DMS153 treated with DMSO at 0.1 percent for 48 hours (cell line): Measurements from ENCODE around the gene ITGB5.

Source experiments
- DNase-seq: peaks from one replicate; lab custom pipeline; 2025; ENCODE audit not compliant: unreplicated experiment; lab: John Stamatoyannopoulos, UW

The ITGB5 gene

DNA sequence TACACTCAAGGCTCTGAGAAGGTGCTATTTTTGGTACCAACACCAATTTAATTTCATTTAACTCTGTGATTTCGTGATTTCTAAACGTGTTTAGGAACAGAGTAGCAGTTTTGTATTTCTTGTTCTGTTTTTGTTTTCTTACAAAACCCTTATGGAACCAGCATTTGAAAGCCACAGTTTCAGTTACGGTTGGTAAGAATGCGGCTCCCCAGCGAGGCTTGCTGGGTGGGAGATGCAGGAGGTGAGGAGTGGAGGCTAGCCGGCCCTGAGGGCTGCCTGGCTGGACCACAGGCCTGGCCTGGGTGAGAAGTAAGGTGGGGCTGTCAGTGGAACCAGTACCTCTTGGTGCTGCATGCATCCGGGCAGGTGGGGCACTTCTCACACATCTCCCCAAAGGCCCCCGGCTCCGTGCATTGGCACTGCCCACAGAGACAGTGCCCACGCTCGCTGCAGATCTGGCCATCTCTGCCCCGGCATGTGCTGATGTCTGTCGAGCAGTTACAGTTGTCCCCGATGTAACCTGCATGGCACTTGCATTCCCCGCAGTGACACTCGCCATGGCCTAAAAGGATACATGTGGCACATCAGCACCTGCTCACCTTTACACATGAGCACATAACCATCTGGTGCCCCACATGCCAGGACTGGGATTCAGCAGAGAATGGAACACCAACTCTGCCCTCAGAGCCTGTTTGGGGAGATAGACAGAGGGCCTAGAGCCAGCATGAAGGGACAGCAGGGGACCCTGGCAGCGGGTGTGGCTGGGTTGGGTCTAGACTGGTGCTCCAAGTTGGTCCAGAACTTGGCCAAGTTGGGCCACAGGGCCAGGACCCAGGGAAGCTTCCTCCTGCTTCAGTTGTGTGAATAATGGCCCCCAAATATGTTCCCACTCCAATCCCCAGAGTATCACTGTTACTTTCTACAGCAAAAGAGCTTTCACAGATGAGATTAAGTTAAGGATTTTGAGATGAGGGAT lies 113.5 kb downstream of the ITGB5 start:
- no peak for DNase-seq

GRCh38 chr3:124772081-124772831 lies 114.9 kb downstream of the ITGB5 start:
- DNase-seq = no peak

DNA sequence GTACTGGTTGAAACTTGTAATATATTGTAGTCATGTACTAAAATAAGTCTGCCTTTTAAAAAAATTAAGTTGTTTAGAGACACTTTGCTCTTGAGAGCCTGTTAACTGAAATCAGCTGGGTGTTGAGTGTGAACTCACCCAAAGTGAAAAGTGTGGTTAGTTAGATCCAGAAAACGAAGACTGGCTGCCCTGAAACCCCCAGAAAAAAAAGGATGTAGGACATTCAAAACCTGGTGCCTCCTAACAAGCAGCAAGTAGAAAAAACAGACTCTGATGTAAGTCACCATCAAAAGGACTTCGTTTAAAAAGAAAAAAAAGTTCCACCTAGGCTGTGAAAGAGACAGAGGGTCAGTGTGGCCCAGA lies 116.1 kb downstream of the ITGB5 start:
- no peak for DNase-seq

DNA sequence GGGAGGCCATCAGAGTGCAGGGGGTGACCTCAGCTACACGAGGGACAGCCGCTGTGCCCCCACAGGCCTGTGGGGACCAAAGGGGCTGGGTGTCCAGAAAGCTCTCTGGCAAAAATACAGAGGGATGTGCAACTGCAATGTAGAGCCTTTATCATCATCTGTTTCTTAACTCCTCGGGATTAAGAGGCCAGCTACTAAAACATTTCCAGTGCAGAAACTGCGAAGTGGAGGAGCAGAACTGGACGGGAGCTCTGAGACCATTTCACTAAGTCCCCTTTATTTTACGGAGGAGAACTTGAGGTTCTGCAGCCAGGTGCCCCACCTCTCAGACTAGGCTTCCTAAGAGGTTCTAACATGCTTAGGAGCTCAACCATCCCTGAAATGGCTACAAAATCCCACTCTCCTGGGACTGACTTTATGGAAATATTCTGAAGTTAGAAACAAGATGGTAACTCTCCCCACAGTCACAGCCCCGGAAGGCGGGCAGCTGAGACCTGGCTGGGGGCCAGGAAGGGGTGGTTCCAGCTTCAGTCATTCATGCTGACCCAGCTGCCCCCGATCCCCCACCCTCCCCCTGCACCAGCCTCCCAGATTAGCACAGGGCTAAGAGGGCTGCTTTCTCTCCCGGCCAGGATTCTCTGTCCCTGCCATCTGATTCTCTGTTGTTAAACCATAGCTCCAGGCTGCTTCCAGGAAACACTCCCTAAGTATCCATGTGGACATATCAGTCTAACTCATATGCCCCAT lies 116.7 kb downstream of the ITGB5 start:
- no peak for DNase-seq

GRCh38 chr3:124769462-124769861 lies 117.7 kb downstream of the ITGB5 start:
- no peak for DNase-seq

- no peak for DNase-seq
Observed at GRCh38 chr3:124768812-124769211, 118.4 kb downstream of the ITGB5 start.

- no peak for DNase-seq
Observed at GRCh38 chr3:124767691-124768090, 119.5 kb downstream of the ITGB5 start.

- DNase-seq = no peak
Observed at GRCh38 chr3:124767264-124767663, 119.9 kb downstream of the ITGB5 start.

DNA sequence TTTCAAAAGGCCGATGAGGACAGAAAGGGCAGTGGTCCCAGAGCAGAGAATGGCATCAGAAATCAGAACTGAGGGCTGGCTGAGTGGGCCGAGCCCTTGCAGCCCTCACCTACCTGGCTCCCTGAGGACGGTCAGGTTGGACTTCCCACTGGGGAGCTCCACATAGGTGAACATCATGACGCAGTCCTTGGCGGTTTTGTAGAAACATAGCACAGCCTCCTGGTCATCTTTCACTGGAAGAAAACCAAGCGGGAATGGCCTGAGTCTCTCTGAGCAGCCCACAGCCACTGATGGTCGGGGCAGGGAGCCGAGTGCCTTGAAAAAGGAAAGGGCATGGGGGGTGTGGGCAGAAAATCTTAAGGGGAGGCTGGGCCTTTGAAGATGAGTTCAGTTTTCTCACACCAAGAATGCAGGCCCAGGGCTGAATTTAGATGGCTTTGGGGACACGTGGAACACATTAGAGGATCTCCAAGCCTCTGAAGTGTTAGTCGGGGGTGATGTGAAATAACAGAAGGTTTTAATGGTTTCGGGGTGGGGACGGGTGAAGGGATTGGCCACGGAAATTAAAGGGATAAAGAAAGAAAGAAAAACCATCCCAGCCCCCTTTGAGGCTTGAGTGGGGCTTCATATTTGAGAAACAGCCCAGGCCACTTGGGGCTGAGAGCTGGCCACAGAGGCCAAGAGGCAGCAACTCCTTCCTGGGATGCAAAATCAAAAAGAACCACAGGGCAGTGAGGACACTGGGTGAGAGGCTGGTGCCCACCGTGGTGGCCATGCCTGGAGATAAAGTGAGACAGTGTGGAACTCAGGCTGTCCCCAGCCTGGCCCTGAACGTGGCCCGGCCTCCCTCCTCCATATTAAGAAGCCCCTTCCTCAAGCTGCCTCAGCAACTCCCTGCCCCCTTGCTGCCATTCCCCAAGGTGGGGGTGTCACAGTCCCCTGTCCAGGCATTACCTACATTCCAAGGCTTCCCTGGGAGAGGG lies 120.8 kb downstream of the ITGB5 start:
- DNase-seq = no peak

- DNase-seq = no peak
Observed at GRCh38 chr3:124765197-124765840, 121.8 kb downstream of the ITGB5 start.

DNA sequence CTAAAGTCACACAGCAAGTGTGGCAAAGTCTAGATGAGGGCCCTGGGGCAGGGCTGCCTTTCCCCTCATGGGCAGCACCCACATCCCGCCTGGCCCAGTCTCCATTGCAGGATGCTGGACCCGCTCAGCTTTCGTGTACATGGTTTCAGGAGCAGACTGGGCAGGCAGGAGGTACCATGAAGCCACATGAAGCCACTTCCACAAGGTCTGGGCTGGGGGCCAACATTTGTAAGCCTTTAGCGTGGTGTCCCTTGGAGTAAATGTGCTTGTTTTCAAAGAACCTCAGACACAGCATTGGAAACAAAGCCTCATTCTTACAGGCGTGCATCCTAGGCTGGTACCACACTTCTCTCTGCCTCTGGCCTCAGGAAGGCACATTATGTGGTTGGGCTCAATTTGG lies 122.4 kb downstream of the ITGB5 start:
- DNase-seq = no peak

DNA sequence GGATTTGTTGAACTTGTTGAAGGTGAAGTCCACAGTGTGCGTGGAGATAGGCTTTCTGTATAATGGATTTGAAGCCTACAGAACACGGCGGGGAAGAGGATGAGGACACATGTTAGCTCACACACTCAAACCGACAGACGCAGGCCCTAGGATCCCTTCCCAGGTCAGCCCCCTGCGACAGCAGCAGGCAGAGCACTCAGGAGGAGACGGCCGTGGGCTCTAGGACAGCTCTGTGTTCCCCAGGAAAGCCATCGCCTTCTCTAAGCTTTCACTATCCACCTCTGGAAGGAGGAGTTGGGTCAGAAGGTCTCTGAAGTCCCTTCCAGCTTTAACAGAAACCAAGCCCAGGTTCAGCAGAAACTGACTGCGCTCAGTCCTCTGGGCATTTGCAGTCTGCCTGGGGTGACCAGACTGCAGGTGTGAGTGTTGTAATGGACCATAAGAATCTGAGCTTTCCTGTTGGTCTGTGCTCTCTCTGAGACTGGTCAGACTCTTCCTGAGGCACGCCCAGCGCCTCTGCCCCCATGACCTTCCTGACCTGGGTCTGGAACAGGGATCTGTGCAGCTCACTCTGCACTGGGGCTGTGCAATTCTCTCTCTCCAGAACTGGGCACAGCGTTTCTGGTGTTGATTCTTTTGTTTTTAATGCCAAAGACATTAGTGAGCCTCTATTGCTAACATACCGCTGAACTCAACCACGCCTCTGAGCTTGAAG lies 123.4 kb downstream of the ITGB5 start:
- DNase-seq = no peak

- no peak for DNase-seq
Observed at GRCh38 chr3:124763206-124763605, 124.0 kb downstream of the ITGB5 start.

DNA sequence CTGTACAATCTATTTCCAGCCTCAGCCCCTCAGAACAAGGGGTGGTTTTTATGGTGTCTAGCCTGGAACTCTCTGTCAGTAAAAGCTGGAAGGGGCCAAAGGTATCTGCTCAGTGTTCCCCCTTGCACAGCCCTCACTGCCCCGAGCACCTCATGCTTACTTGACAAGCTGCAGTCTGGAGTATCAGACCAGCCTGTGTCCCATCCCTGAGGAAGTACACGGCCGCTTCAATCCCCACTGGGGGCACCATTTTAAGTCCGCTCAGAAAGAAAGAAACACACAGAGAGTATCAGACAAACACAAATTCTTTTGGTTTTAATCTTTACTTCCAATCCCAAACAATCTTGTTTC lies 124.5 kb downstream of the ITGB5 start:
- DNase-seq = no peak

DNA sequence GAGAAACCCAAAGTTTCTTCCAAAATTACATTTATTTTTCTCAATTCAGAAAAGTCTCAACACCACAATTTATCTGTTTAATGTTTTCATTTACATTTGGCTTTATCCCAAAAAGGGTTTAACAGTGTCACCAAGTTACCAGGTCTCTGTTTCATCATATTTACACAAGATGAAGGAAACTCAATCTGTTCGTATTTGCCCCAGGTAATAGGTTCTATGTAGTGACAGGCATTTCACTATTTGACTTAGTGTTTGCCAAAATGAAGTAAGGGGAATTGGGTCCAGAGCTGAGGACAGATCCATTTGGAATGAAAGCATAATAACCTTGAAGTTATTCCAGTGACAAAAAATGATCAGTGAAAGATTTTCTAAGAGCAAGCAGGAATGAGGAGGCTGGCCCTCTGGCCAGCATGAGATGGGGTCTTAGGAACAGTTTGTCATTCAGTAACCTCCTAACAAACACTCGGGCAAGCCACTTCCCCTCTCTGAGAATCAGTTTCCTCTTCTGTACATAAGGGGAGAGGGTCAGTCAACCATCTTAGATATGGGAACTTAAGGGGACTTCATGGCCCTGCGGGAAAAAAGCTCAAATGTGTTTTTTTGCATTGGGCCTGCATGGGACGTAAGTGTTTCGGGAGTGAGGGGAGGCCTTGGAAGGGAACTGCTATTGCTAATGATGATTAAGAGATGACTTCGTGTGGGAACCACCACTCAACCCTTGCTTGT lies 125.1 kb downstream of the ITGB5 start:
- no peak for DNase-seq

GRCh38 chr3:124761250-124761796 lies 125.8 kb downstream of the ITGB5 start:
- DNase-seq = peak; percentile 56

GRCh38 chr3:124760601-124761000 lies 126.6 kb downstream of the ITGB5 start:
- no peak for DNase-seq

DNA sequence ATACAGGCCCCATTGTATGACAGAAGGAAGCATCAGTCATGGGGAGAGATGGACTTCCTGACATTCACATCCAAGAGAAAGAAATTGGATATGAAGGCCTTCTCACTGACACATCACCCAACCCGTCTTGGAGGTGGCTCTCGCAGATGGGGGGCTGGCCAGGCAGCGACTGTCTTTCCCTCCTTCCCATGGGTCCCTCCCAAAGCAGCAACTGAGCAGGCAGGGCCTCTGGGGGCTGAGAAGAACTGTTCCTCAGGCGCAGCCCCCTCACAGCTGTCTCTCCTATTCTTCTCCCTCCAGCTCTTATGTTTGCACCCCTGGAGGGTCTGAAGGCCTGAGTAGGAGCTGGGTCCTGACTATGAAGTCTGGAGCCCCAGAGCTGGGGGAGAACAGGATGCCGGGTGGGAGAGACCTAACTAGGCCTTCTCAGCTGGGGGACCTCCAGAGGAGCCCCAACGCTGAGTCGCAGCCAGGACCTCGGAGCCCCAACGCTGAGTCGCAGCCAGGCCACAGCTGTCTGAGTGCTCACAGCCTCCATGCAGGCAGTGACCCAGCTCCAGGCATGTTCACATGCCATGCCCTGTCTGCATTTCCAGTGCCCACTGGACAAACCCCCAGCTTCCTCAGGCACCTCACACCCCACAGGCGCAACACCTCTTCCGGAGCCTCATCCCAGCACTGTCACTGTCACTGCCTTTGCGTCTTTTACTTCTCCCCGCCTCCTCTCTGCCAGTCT lies 127.3 kb downstream of the ITGB5 start:
- DNase-seq = no peak
